H1 (cell line): ENCODE results near the gene HSD11B1L.

Experiments
- CEBPB ChIP-seq: IDR thresholded peaks from 2 replicates; pipeline ENCODE4 v1.6.1; 2012; ENCODE audit warnings: low read depth, low read length
- CTCF ChIP-seq, 3 experiments: IDR thresholded peaks; 1 replicate in 2 of 3; 2 replicates in 1 of 3; pipeline versions ENCODE4 v1.5.1 to v1.6.1; 2011; ENCODE audit warnings: low read length in 3 of 3, mild to moderate bottlenecking in 3 of 3, inconsistent platforms in 2 of 3, low read depth in 1 of 3, moderate library complexity in 1 of 3; ENCODE audit not compliant: insufficient read depth in 1 of 3; ENCODE audit errors: control extremely low read depth in 1 of 3
- EGR1 ChIP-seq: IDR thresholded peaks from 2 replicates; pipeline ENCODE4 v1.6.1; 2011; ENCODE audit warnings: low read depth, low read length, borderline replicate concordance
- EP300 ChIP-seq, 2 experiments: IDR thresholded peaks; 1 replicate in 1 of 2; 2 replicates in 1 of 2; pipeline ENCODE4 v1.6.1; 2011 to 2012; ENCODE audit warnings: low read depth in 2 of 2, low read length in 2 of 2, mild to moderate bottlenecking in 2 of 2, borderline replicate concordance in 1 of 2, inconsistent platforms in 1 of 2, moderate library complexity in 1 of 2
- EZH2 ChIP-seq: fragments of 200-600 bp; sonication (generic); IDR thresholded peaks from 2 replicates; pipeline ENCODE4 v1.7.1; 2012; ENCODE audit warnings: low read depth, mild to moderate bottlenecking, moderate library complexity, low read length, inconsistent platforms; ENCODE audit not compliant: severe bottlenecking
- KDM1A ChIP-seq: fragments of 200-600, 300-600 bp; sonication (generic); IDR thresholded peaks from 2 replicates; pipeline ENCODE4 v1.7.1; 2016; ENCODE audit warnings: mild to moderate bottlenecking, low read length, borderline replicate concordance
- RFX5 ChIP-seq: IDR thresholded peaks from 2 replicates; pipeline ENCODE4 v1.6.1; 2011; ENCODE audit warnings: low read depth, low read length, improper control_type of control experiment, borderline replicate concordance
- SAP30 ChIP-seq: fragments of 300-600 bp; sonication (generic); IDR thresholded peaks from 2 replicates; pipeline ENCODE4 v1.7.1; 2012; ENCODE audit warnings: low read length, moderate library complexity, mild to moderate bottlenecking, inconsistent platforms; ENCODE audit not compliant: insufficient read depth, insufficient replicate concordance

GRCh38 chr19:5714816-5715215 lies 34.0 kb downstream of the HSD11B1L start:
- no peak for TF ChIP-seq EZH2
- TF ChIP-seq EP300 (IDR thresholded peaks at IDR 0.05; ENCODE audit: borderline replicate concordance in 1 of 2, low read depth in 2 of 2, low read length in 2 of 2): no peak
- no peak for TF ChIP-seq SAP30
- no peak for TF ChIP-seq CTCF (IDR thresholded peaks at IDR 0.05; ENCODE audit: control extremely low read depth in 1 of 3, insufficient read depth in 1 of 3, low read depth in 1 of 3, low read length in 3 of 3)
- TF ChIP-seq CEBPB: no peak
- no peak for TF ChIP-seq EGR1
- no peak for TF ChIP-seq KDM1A
- no peak for TF ChIP-seq RFX5
